ENCODE measurements around the gene CCNJ.
"Not testable (repeated sequence)": the region's sequence is repeated elsewhere in the genome, so short reads cannot be mapped to it uniquely, and the experiment has no call there.

CCNJ gene

GRCh38 chr10:96043033-96043892, at the start of gene CCNJ:
TSS of gene CCNJ (plus strand) at chr10:96043583. CDS start at chr10:96044394, 811 bp downstream.
- peak; percentile 27 for DNase-seq

GRCh38 chr10:95994376-95994775, 49.0 kb upstream of the CCNJ start:
- not testable (repeated sequence) for DNase-seq

- no peak for DNase-seq
Measured at GRCh38 chr10:95998255-95998784, 45.1 kb upstream of the CCNJ start.

- no peak for DNase-seq
Measured at GRCh38 chr10:96013956-96014355, 29.4 kb upstream of the CCNJ start.

- DNase-seq, result no peak
Measured at GRCh38 chr10:96014473-96015102, 28.8 kb upstream of the CCNJ start.

- DNase-seq, result no peak
Measured at GRCh38 chr10:96017191-96017687, 26.1 kb upstream of the CCNJ start.

GRCh38 chr10:96021332-96021731, 22.1 kb upstream of the CCNJ start:
- DNase-seq, result no peak

- DNase-seq, result no peak
Measured at GRCh38 chr10:96022739-96023138, 20.6 kb upstream of the CCNJ start.

- DNase-seq, result no peak
Measured at GRCh38 chr10:96023168-96023567, 20.2 kb upstream of the CCNJ start.

- no peak for DNase-seq
Measured at GRCh38 chr10:96025566-96025965, 17.8 kb upstream of the CCNJ start.

- no peak for DNase-seq
Measured at GRCh38 chr10:96034625-96035024, 8.8 kb upstream of the CCNJ start.

GRCh38 chr10:96038476-96039387, 4.7 kb upstream of the CCNJ start:
- no peak for DNase-seq

- no peak for DNase-seq
Measured at GRCh38 chr10:96041146-96041545, 2.2 kb upstream of the CCNJ start.

GRCh38 chr10:96043893-96044715, 721 bp downstream of the CCNJ start:
- no peak for DNase-seq

GRCh38 chr10:96044736-96045135, 1.4 kb downstream of the CCNJ start:
- DNase-seq, result no peak

GRCh38 chr10:96046546-96046945, 3.2 kb downstream of the CCNJ start:
- DNase-seq, result no peak

- no peak for DNase-seq
Measured at GRCh38 chr10:96047004-96047649, 3.7 kb downstream of the CCNJ start.

- not testable (repeated sequence) for DNase-seq
Measured at GRCh38 chr10:96047925-96048324, 4.5 kb downstream of the CCNJ start.

- DNase-seq, result no peak
Measured at GRCh38 chr10:96049340-96049739, 6.0 kb downstream of the CCNJ start.

- DNase-seq, result no peak
Measured at GRCh38 chr10:96053985-96054384, 10.6 kb downstream of the CCNJ start.

- no peak for DNase-seq
Measured at GRCh38 chr10:96056787-96057186, 13.4 kb downstream of the CCNJ start.
